Right atrium auricular region (tissue), 2 donors: ENCODE measurements around the gene ANKS1B. TPM values are rescaled to one million over a fixed set of nuclear protein-coding genes. Genes with fewer than 3 reads are reported as not detected.

Source experiments
- DNase-seq: peaks from one replicate; pipeline ENCODE4 v3.0.0-alpha.2; 2019; ENCODE audit warnings: low spot score
- H3K27ac ChIP-seq, 2 donors: fragments of 200-600 bp; sonication (generic); 1 replicate in 1 of 2; 2 replicates in 1 of 2; pipeline ENCODE4 v1.5.1; 2016 to 2019
- H3K27me3 ChIP-seq, 2 donors: fragments of 200-600 bp; sonication (generic); one replicate each; pipeline versions ENCODE4 v1.5.1 to v1.6.0; 2017 to 2019
- H3K36me3 ChIP-seq: fragments of 200-600 bp; sonication (generic); one replicate; pipeline ENCODE4 v1.5.1; 2016
- H3K4me1 ChIP-seq, 2 donors: fragments of 200-600 bp; sonication (generic); one replicate each; pipeline versions ENCODE4 v1.5.1 to v1.6.0; 2017 to 2019
- H3K4me3 ChIP-seq, 2 donors: fragments of 200-600 bp; sonication (generic); 1 replicate in 1 of 2; 2 replicates in 1 of 2; pipeline ENCODE4 v1.5.1; 2017 to 2019; ENCODE audit warnings: mild to moderate bottlenecking in 1 of 2, moderate library complexity in 1 of 2
- H3K9me3 ChIP-seq, 2 donors: fragments of 200-600 bp; sonication (generic); one replicate each; pipeline ENCODE4 v1.5.1; 2019
- total RNA-seq, 2 donors: library from RNA; depleted of rRNA; stranded (reverse); fragments of >200 nt; gene quantifications; one replicate each; pipeline ENCODE4 v1.1.0, GENCODE V29; 2016
- TF ChIP-seq, protein P1 (sequence below), 2 donors: fragments of 200-600 bp; sonication (generic); IDR thresholded peaks; one replicate each; pipeline ENCODE4 v1.5.1; 2019; ENCODE audit warnings: antibody characterized with exemption in 2 of 2

The ANKS1B gene
- total RNA-seq, 2 donors from 2014 or later, result 2.4 to 3.1 TPM

GRCh38 chr12:99824900-99825542, 159.7 kb downstream of the ANKS1B start:
- Histone ChIP-seq H3K4me3 (no peak overlapping the region), H3K9me3 (no peaks in the 10 kb centered on the region), H3K27me3 (no peaks in the 10 kb centered on the region), H3K4me1 (no peaks in the 10 kb centered on the region), H3K27ac (no peak overlapping the region), H3K36me3 (no peaks in the 10 kb centered on the region)
- TF ChIP-seq, protein P1, sequence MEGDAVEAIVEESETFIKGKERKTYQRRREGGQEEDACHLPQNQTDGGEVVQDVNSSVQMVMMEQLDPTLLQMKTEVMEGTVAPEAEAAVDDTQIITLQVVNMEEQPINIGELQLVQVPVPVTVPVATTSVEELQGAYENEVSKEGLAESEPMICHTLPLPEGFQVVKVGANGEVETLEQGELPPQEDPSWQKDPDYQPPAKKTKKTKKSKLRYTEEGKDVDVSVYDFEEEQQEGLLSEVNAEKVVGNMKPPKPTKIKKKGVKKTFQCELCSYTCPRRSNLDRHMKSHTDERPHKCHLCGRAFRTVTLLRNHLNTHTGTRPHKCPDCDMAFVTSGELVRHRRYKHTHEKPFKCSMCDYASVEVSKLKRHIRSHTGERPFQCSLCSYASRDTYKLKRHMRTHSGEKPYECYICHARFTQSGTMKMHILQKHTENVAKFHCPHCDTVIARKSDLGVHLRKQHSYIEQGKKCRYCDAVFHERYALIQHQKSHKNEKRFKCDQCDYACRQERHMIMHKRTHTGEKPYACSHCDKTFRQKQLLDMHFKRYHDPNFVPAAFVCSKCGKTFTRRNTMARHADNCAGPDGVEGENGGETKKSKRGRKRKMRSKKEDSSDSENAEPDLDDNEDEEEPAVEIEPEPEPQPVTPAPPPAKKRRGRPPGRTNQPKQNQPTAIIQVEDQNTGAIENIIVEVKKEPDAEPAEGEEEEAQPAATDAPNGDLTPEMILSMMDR (IDR thresholded peaks at IDR 0.05), result no peak
- no peak for DNase-seq

GRCh38 chr12:99822273-99822672, 162.5 kb downstream of the ANKS1B start:
- no peaks in the 10 kb centered on the region for H3K4me1 ChIP-seq
- DNase-seq, result no peak
- TF ChIP-seq, protein P1 (IDR thresholded peaks at IDR 0.05), result no peak
- H3K27ac ChIP-seq, result no peak overlapping the region
- H3K36me3 ChIP-seq, result no peaks in the 10 kb centered on the region
- no peaks in the 10 kb centered on the region for H3K9me3 ChIP-seq
- no peaks in the 10 kb centered on the region for H3K27me3 ChIP-seq
- no peak overlapping the region for H3K4me3 ChIP-seq

DNA sequence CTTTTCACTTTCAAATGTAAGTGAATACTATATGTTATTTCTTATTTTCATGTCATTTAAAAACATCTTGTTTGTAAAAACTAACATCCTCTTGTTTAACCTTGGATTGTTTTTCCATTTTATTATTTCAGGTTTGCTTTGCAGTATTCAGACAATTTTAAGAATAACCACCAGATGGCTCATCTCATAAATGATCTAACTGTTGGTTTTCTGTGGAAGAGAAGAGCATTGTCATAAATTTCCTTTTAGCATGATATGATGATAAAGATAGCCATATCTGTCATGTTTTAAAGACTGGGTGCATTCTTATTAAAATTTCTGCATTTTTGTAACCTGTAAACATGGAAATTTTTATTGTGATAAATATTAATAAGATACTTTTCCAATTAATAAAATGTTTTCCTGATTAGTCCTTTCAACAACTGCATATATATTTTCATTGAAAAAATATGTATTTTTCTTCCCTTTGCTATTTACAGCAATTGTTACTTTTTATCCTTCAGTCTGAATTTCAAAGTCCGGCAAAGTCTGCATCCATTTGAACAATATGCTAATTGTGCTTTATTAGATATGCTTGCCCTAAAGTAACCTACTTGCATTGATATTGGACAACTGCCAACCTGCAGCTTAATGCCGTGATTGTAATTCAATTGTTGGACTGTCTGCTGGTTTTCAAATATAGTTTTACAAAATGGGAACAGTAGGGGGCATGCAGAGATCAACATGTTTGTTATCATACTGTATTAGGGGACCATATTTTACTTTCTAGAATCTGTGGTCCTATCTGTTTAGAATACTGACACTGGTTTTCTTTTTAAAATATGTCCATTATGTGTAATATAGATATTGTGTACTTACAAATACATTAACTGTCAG, 173.8 kb downstream of the ANKS1B start:
- Histone ChIP-seq H3K4me3 (no peak overlapping the region), H3K27me3 (no peaks in the 10 kb centered on the region), H3K4me1 (no peaks in the 10 kb centered on the region), H3K9me3 (no peaks in the 10 kb centered on the region), H3K36me3 (no peaks in the 10 kb centered on the region), H3K27ac (no peak overlapping the region)
- DNase-seq, result no peak
- TF ChIP-seq, protein P1 (IDR thresholded peaks at IDR 0.05), result no peak

GRCh38 chr12:99809909-99810308, 174.8 kb downstream of the ANKS1B start:
- no peaks in the 10 kb centered on the region for H3K36me3 ChIP-seq
- no peak overlapping the region for H3K27ac ChIP-seq
- TF ChIP-seq, protein P1 (IDR thresholded peaks at IDR 0.05), result no peak
- H3K27me3 ChIP-seq, result no peaks in the 10 kb centered on the region
- no peak for DNase-seq
- no peak overlapping the region for H3K4me3 ChIP-seq
- H3K9me3 ChIP-seq, result no peaks in the 10 kb centered on the region
- H3K4me1 ChIP-seq, result no peaks in the 10 kb centered on the region

- TF ChIP-seq, protein P1 (IDR thresholded peaks at IDR 0.05), result no peak
- Histone ChIP-seq H3K27ac (no peak overlapping the region), H3K9me3 (no peaks in the 10 kb centered on the region), H3K4me3 (no peak overlapping the region), H3K4me1 (no peaks in the 10 kb centered on the region), H3K36me3 (no peaks in the 10 kb centered on the region), H3K27me3 (no peaks in the 10 kb centered on the region)
- DNase-seq, result no peak
Measured at GRCh38 chr12:99806304-99806703, 178.4 kb downstream of the ANKS1B start.
